ENCODE data around the gene CACNA1G.

DNA sequence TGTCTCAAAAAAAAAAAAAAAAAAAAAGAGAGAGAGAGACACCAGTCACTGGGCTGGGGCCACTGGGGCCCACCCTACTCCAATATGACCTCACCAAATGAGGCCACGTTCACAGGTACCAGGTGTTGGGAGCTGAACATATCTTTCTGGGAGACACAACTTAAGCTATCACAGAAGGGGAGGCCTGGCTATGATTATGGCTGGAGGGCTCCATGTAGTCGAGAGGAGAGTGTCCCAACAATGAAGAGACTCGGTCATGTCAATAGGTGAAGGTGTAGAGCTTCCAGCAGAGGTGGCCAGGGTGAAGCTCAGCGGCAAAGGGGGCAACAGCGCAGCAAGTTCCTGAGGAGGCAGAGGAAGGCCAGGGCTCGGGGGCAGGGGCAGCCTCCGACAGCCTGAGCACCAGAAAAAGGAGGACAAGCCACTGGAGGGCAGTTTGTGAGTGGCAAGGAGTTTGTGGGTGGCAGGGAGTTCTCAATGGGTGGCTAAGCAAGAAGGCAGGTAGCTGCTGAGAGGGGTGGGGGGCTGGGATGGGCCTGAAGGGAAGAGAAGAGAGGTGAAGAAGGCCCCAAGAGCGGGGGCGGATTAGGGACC lies 102.2 kb downstream of the CACNA1G start:
- TF ChIP-seq, protein P1, sequence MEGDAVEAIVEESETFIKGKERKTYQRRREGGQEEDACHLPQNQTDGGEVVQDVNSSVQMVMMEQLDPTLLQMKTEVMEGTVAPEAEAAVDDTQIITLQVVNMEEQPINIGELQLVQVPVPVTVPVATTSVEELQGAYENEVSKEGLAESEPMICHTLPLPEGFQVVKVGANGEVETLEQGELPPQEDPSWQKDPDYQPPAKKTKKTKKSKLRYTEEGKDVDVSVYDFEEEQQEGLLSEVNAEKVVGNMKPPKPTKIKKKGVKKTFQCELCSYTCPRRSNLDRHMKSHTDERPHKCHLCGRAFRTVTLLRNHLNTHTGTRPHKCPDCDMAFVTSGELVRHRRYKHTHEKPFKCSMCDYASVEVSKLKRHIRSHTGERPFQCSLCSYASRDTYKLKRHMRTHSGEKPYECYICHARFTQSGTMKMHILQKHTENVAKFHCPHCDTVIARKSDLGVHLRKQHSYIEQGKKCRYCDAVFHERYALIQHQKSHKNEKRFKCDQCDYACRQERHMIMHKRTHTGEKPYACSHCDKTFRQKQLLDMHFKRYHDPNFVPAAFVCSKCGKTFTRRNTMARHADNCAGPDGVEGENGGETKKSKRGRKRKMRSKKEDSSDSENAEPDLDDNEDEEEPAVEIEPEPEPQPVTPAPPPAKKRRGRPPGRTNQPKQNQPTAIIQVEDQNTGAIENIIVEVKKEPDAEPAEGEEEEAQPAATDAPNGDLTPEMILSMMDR (IDR thresholded peaks at IDR 0.05) = no peak
- no peak for TF ChIP-seq EP300 (IDR thresholded peaks at IDR 0.05)
- TF ChIP-seq POLR2A (IDR thresholded peaks at IDR 0.05) = no peak
